ENCODE data around the gene EDA2R.

EDA2R gene

DNA sequence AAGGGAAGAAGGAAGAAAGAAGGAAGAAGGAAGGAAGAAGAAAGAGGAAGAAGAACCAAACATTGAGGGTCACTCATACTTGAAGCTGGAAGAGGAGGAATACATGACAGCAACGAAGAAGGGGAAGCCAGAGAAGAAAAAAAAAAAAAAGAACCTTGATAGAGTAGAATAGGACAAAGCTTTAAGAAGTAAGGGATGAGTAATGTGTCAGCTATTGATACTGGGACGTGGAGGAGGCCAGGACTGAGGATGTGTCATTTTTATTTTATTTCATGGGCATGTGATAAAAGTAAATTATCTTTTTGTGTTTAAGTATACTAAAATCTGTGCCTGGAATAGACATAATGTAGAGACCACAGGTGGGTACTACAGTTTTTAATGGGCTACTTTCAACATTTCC lies 6.4 kb downstream of the EDA2R start:
- Histone ChIP-seq H3K4me3 (ENCODE audit: low read depth, low read length) (no peak overlapping the region), H3K27me3 (ENCODE audit: control insufficient read depth, insufficient read depth, low read length) (no peaks in the 10 kb centered on the region), H3K4me1 (no peaks in the 10 kb centered on the region), H3K9ac (no peak overlapping the region), H3K36me3 (ENCODE audit: control insufficient read depth, insufficient read depth, low read length) (no peaks in the 10 kb centered on the region), H2AFZ (no peak overlapping the region), H3K79me2 (no peaks in the 10 kb centered on the region), H3K27ac (no peak overlapping the region), H3K9me3 (ENCODE audit: control insufficient read depth, low read length) (no peaks in the 10 kb centered on the region), H3K4me2 (ENCODE audit: low read length) (no peak overlapping the region)
- TF ChIP-seq, protein P1, sequence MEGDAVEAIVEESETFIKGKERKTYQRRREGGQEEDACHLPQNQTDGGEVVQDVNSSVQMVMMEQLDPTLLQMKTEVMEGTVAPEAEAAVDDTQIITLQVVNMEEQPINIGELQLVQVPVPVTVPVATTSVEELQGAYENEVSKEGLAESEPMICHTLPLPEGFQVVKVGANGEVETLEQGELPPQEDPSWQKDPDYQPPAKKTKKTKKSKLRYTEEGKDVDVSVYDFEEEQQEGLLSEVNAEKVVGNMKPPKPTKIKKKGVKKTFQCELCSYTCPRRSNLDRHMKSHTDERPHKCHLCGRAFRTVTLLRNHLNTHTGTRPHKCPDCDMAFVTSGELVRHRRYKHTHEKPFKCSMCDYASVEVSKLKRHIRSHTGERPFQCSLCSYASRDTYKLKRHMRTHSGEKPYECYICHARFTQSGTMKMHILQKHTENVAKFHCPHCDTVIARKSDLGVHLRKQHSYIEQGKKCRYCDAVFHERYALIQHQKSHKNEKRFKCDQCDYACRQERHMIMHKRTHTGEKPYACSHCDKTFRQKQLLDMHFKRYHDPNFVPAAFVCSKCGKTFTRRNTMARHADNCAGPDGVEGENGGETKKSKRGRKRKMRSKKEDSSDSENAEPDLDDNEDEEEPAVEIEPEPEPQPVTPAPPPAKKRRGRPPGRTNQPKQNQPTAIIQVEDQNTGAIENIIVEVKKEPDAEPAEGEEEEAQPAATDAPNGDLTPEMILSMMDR (IDR thresholded peaks at IDR 0.05), result no peak

DNA sequence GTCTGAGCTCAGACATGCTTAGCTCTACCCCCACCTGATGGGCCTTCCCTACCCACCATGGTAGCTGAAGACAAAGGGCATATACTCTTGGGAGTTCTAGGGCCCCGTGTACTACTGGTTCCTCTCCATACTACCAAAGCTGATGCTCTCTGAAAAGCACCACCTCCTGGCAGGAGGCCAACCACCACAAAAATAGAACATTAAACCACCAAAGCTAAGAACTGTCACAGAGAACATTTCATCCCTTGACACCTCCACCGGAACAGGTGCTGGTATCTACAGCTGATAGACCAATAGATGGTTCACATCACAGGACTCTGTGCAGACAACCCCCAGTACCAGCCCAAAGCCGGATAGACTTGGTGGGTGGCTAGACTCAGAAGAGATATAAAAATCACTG lies 13.4 kb downstream of the EDA2R start:
- H3K36me3 ChIP-seq (ENCODE audit: control insufficient read depth, insufficient read depth, low read length), result no peaks in the 10 kb centered on the region
- TF ChIP-seq, protein P1 (IDR thresholded peaks at IDR 0.05), result no peak
- no peak overlapping the region for H3K4me3 ChIP-seq (ENCODE audit: low read depth, low read length)
- H3K9ac ChIP-seq, result no peak overlapping the region
- no peaks in the 10 kb centered on the region for H3K4me1 ChIP-seq
- H3K27me3 ChIP-seq (ENCODE audit: control insufficient read depth, insufficient read depth, low read length), result no peaks in the 10 kb centered on the region
- H3K79me2 ChIP-seq, result no peaks in the 10 kb centered on the region
- no peak overlapping the region for H2AFZ ChIP-seq
- H3K9me3 ChIP-seq (ENCODE audit: control insufficient read depth, low read length), result no peaks in the 10 kb centered on the region
- no peak overlapping the region for H3K4me2 ChIP-seq (ENCODE audit: low read length)
- H3K27ac ChIP-seq, result no peak overlapping the region

DNA sequence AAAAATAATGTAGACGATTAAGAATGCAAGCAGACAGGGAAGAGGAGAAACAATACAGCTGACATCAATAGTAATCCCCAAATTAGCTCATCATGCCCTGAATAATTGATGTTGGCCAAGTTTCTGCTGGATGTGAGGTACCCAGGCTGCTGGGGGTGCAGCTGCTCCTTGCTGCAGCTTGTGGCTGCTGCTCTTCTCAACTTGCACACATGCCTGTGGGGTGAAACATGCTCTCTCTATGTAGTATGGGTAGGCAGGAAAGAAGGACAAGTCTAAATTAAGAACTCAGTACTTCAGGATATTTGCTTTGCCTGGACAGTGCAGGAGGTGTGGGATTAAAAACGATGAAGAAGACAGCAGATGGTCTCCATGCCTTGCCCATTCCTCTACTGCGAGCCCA lies 16.7 kb downstream of the EDA2R start:
- H3K9me3 ChIP-seq (ENCODE audit: control insufficient read depth, low read length), result no peaks in the 10 kb centered on the region
- no peaks in the 10 kb centered on the region for H3K4me1 ChIP-seq
- H3K27me3 ChIP-seq (ENCODE audit: control insufficient read depth, insufficient read depth, low read length), result no peaks in the 10 kb centered on the region
- no peaks in the 10 kb centered on the region for H3K79me2 ChIP-seq
- H3K36me3 ChIP-seq (ENCODE audit: control insufficient read depth, insufficient read depth, low read length), result no peaks in the 10 kb centered on the region
- no peak overlapping the region for H3K27ac ChIP-seq
- no peak overlapping the region for H3K4me2 ChIP-seq (ENCODE audit: low read length)
- TF ChIP-seq, protein P1 (IDR thresholded peaks at IDR 0.05), result no peak
- H3K4me3 ChIP-seq (ENCODE audit: low read depth, low read length), result no peak overlapping the region
- no peak overlapping the region for H2AFZ ChIP-seq
- no peak overlapping the region for H3K9ac ChIP-seq

DNA sequence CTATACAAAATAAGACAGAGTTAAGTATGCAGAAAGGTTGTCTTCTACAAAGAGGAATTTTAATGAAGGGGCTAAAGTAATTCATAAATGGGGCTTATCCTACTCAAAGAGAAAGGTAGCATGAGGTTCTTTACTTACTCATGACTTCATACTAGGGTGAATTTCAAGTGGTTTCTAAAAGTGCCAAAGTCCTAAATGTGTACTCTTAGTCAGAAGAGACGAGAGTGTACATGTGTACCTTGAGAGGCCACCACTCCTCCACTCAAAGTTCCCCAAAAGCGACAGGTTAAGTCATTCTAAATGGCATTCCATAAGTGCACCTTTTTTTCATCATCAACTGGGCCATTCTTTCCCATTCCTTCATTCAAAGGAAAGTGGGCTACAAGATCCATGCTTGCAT lies 21.9 kb downstream of the EDA2R start:
- no peaks in the 10 kb centered on the region for H3K4me1 ChIP-seq
- H3K4me2 ChIP-seq (ENCODE audit: low read length), result no peak overlapping the region
- H2AFZ ChIP-seq, result no peak overlapping the region
- H3K36me3 ChIP-seq (ENCODE audit: control insufficient read depth, insufficient read depth, low read length), result no peaks in the 10 kb centered on the region
- no peak overlapping the region for H3K9ac ChIP-seq
- no peaks in the 10 kb centered on the region for H3K79me2 ChIP-seq
- H3K4me3 ChIP-seq (ENCODE audit: low read depth, low read length), result no peak overlapping the region
- TF ChIP-seq, protein P1 (IDR thresholded peaks at IDR 0.05), result no peak
- no peaks in the 10 kb centered on the region for H3K27me3 ChIP-seq (ENCODE audit: control insufficient read depth, insufficient read depth, low read length)
- no peak overlapping the region for H3K27ac ChIP-seq
- no peaks in the 10 kb centered on the region for H3K9me3 ChIP-seq (ENCODE audit: control insufficient read depth, low read length)

- Histone ChIP-seq H3K4me2 (ENCODE audit: low read length) (no peak overlapping the region), H3K9me3 (ENCODE audit: control insufficient read depth, low read length) (no peaks in the 10 kb centered on the region), H3K4me3 (ENCODE audit: low read depth, low read length) (no peak overlapping the region), H2AFZ (no peak overlapping the region), H3K4me1 (no peaks in the 10 kb centered on the region), H3K79me2 (no peaks in the 10 kb centered on the region), H3K36me3 (ENCODE audit: control insufficient read depth, insufficient read depth, low read length) (no peaks in the 10 kb centered on the region), H3K27ac (no peak overlapping the region), H3K27me3 (ENCODE audit: control insufficient read depth, insufficient read depth, low read length) (no peaks in the 10 kb centered on the region), H3K9ac (no peak overlapping the region)
- TF ChIP-seq, protein P1 (IDR thresholded peaks at IDR 0.05), result no peak
Observed at GRCh38 chrX:66602381-66602938, 36.4 kb downstream of the EDA2R start.
